ENCODE results near the gene GPRC5A.

The GPRC5A gene

GRCh38 chr12:12938541-12938940, 47.2 kb downstream of the GPRC5A start:
- H2AFZ ChIP-seq (ENCODE audit: low read depth, low read length), result no peak overlapping the region
- no peaks in the 10 kb centered on the region for H3K79me2 ChIP-seq (ENCODE audit: low read length)
- H3K4me2 ChIP-seq (ENCODE audit: low read length), result no peak overlapping the region
- no peak overlapping the region for H3K27ac ChIP-seq (ENCODE audit: low read length)
- H3K9ac ChIP-seq (ENCODE audit: low read length), result no peak overlapping the region
- no peaks in the 10 kb centered on the region for H4K20me1 ChIP-seq (ENCODE audit: insufficient read depth, low read length)
- TF ChIP-seq EZH2phosphoT487 (IDR thresholded peaks at IDR 0.05; ENCODE audit: low read depth) (no peak), CTCF (IDR thresholded peaks at IDR 0.05; ENCODE audit: low read depth, low read length) (no peak)
- no peaks in the 10 kb centered on the region for H3K36me3 ChIP-seq (replicated peaks; ENCODE audit: low read depth, low read length)
- peaks cover 39% of the 10 kb centered on the region for H3K27me3 ChIP-seq (ENCODE audit: low read depth, low read length)
- H3K9me3 ChIP-seq (ENCODE audit: insufficient read depth, low read length), result no peaks in the 10 kb centered on the region
- no peak overlapping the region for H3K4me3 ChIP-seq (ENCODE audit: low read length)
- H3K4me1 ChIP-seq (ENCODE audit: low read length), result no peaks in the 10 kb centered on the region

- no peaks in the 10 kb centered on the region for H4K20me1 ChIP-seq (ENCODE audit: insufficient read depth, low read length)
- H3K4me1 ChIP-seq (ENCODE audit: low read length), result no peaks in the 10 kb centered on the region
- H3K36me3 ChIP-seq (replicated peaks; ENCODE audit: low read depth, low read length), result no peaks in the 10 kb centered on the region
- no peak overlapping the region for H3K9ac ChIP-seq (ENCODE audit: low read length)
- no peaks in the 10 kb centered on the region for H3K9me3 ChIP-seq (ENCODE audit: insufficient read depth, low read length)
- no peak overlapping the region for H3K4me2 ChIP-seq (ENCODE audit: low read length)
- peaks cover 34% of the 10 kb centered on the region for H3K27me3 ChIP-seq (ENCODE audit: low read depth, low read length)
- H3K27ac ChIP-seq (ENCODE audit: low read length), result no peak overlapping the region
- TF ChIP-seq CTCF (IDR thresholded peaks at IDR 0.05; ENCODE audit: low read depth, low read length), result no peak
- no peak for TF ChIP-seq EZH2phosphoT487 (IDR thresholded peaks at IDR 0.05; ENCODE audit: low read depth)
- no peaks in the 10 kb centered on the region for H3K79me2 ChIP-seq (ENCODE audit: low read length)
- no peak overlapping the region for H3K4me3 ChIP-seq (ENCODE audit: low read length)
- no peak overlapping the region for H2AFZ ChIP-seq (ENCODE audit: low read depth, low read length)
These were observed 48.5 kb downstream of the GPRC5A start for GRCh38 chr12:12939888-12940287.

GRCh38 chr12:12941450-12942350, 50.3 kb downstream of the GPRC5A start:
- no peaks in the 10 kb centered on the region for H4K20me1 ChIP-seq (ENCODE audit: insufficient read depth, low read length)
- H3K36me3 ChIP-seq (replicated peaks; ENCODE audit: low read depth, low read length), result no peaks in the 10 kb centered on the region
- TF ChIP-seq CTCF (IDR thresholded peaks at IDR 0.05; ENCODE audit: low read depth, low read length) (no peak), EZH2phosphoT487 (IDR thresholded peaks at IDR 0.05; ENCODE audit: low read depth) (no peak)
- H3K27me3 ChIP-seq (ENCODE audit: low read depth, low read length), result peaks cover 35% of the 10 kb centered on the region
- no peaks in the 10 kb centered on the region for H3K9me3 ChIP-seq (ENCODE audit: insufficient read depth, low read length)
- no peak overlapping the region for H3K27ac ChIP-seq (ENCODE audit: low read length)
- H3K4me2 ChIP-seq (ENCODE audit: low read length), result no peak overlapping the region
- H3K9ac ChIP-seq (ENCODE audit: low read length), result no peak overlapping the region
- no peak overlapping the region for H3K4me3 ChIP-seq (ENCODE audit: low read length)
- H3K79me2 ChIP-seq (ENCODE audit: low read length), result no peaks in the 10 kb centered on the region
- no peaks in the 10 kb centered on the region for H3K4me1 ChIP-seq (ENCODE audit: low read length)
- H2AFZ ChIP-seq (ENCODE audit: low read depth, low read length), result no peak overlapping the region

- TF ChIP-seq EZH2phosphoT487 (IDR thresholded peaks at IDR 0.05; ENCODE audit: low read depth), result no peak
- TF ChIP-seq CTCF (IDR thresholded peaks at IDR 0.05; ENCODE audit: low read depth, low read length), result no peak
- Histone ChIP-seq H3K27ac (ENCODE audit: low read length) (no peak overlapping the region), H3K27me3 (ENCODE audit: low read depth, low read length) (peaks cover 46% of the 10 kb centered on the region), H3K9ac (ENCODE audit: low read length) (no peak overlapping the region), H3K4me2 (ENCODE audit: low read length) (no peak overlapping the region), H3K4me3 (ENCODE audit: low read length) (no peak overlapping the region), H3K36me3 (replicated peaks; ENCODE audit: low read depth, low read length) (no peaks in the 10 kb centered on the region), H3K79me2 (ENCODE audit: low read length) (no peaks in the 10 kb centered on the region), H3K9me3 (ENCODE audit: insufficient read depth, low read length) (no peaks in the 10 kb centered on the region), H2AFZ (ENCODE audit: low read depth, low read length) (no peak overlapping the region), H3K4me1 (ENCODE audit: low read length) (no peaks in the 10 kb centered on the region), H4K20me1 (ENCODE audit: insufficient read depth, low read length) (no peaks in the 10 kb centered on the region)
These were observed 52.4 kb downstream of the GPRC5A start for GRCh38 chr12:12943586-12944260.
